ENCODE results near the gene COL12A1. TPM values are rescaled to one million over a fixed set of nuclear protein-coding genes. Genes with fewer than 3 reads are reported as not detected.

COL12A1 gene
- total and polyA plus RNA-seq, 2 of the 13 experiments (the other 11 are each of a cell fraction or from before 2014, with no cell fraction given), result 0.02 TPM; not detected in 1

DNA sequence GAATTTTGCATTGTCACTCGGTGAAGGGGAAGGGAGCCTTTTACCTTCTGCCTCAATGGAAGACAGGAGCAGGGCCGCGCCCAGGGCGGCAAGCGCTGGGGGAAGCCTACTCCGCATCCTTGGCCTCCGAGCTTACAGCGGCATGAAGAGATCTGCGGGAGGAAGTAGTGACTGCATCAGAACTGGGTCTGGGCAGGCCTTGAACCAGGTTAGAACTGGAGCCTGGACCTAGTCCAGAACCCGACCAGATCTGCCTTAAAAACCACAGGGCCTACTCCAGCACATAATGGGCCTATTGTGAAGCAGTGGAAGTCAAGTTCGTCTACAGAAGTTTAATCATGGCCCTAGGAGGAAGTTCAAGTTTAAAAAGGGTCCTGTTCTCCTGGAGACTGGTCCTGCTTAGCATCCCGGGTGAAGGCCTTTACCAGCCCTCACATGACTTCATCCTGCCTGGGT is 3.1 kb downstream of the COL12A1 start (continued):
- TF ChIP-seq ZFP91 (CRISPR knock-in tag; IDR thresholded peaks at IDR 0.05; ENCODE audit: borderline replicate concordance), result no peak
- no peak for TF ChIP-seq PHF8 (CRISPR knock-in tag; IDR thresholded peaks at IDR 0.05)
- no peak for TF ChIP-seq MTF1 (CRISPR knock-in tag; IDR thresholded peaks at IDR 0.05)
- TF ChIP-seq CCDC6 (CRISPR knock-in tag; IDR thresholded peaks at IDR 0.05), result no peak

DNA sequence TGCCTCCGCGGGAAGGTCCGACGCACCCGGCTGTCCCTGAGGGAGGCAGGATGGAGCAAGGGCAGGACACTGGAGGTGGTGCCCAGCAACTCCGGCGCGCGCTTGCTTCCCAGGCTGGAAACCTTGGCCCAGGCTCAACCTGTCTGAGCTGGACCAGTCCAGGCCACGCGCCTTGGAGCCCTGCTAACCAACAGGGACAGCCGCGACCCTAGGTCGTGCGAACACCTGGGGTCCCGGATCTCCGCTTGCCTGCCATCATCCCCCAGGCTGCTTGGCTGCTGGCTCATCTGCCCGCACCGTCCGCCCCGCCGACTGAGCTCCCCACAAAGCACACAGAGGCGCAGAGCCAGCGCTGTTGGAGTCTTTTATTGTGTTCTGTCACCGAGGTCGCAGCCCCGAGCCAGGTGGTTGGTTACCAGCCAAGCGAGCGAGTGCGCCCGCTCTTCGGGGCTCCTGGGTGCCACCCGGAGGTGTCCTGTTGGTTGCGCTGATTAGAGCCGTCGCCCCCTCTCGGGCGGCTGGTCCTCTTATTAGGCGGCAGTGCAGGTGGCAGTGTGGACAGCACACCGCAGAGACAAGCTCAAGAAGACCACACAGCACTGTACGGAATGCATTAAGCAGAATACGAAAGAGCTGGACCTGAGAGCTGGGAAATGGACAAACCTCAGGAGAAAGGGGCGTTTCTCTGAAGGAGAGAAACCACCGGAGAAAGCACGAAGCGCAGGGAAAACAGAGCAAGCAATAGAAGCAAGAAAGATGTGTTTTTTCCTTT is 3.8 kb downstream of the COL12A1 start:
- Histone ChIP-seq H2AFZ (ENCODE audit: low read length) (no peak overlapping the region), H3K4me3 (replicated peaks in 1 of 3; ENCODE audit: insufficient read depth in 1 of 3, low read depth in 2 of 3, low read length in 3 of 3) (no peak overlapping the region), H4K20me1 (ENCODE audit: insufficient read depth, low read length) (no peaks in the 10 kb centered on the region), H3K27ac (ENCODE audit: extremely low read length, insufficient read depth, low read length) (no peak overlapping the region), H3K36me3 (replicated peaks in 1 of 2; ENCODE audit: control insufficient read depth in 1 of 2, insufficient read depth in 2 of 2, low read length in 2 of 2) (no peaks in the 10 kb centered on the region), H3K4me1 (ENCODE audit: insufficient read depth, low read length) (no peaks in the 10 kb centered on the region), H3K9me3 (ENCODE audit: low read length) (no peaks in the 10 kb centered on the region), H3K9ac (ENCODE audit: insufficient read depth, low read depth, low read length) (no peak overlapping the region), H3K27me3 (ENCODE audit: control insufficient read depth in 1 of 2, insufficient read depth in 2 of 2, low read length in 2 of 2) (peaks cover 3 to 46% of the 10 kb centered on the region in 2 experiments; a peak in 4 of 5 replicates), H3K79me2 (ENCODE audit: insufficient read depth, low read length) (no peaks in the 10 kb centered on the region), H3K4me2 (ENCODE audit: low read depth, low read length) (no peak overlapping the region)
- BruUV-seq (replicated peaks), result no TSS peak
- WGBS (ENCODE audit: low lambda C conversion rate), result 34% methylated on average over 21 of the region's 46 CpGs
- FAIRE-seq (no peak), DNase-seq (ENCODE audit: low spot score) (no peak), ATAC-seq (peak; percentile 44; the same call in 1 of the 3 replicates)
- in situ Hi-C loops (cut with HindIII; ENCODE audit: extremely low pct_ligation_motif_present, low pct_unique_long_range_greater_than_20kb), result loop anchor here (10.0 to 25.0 kb wide), 6 partner anchors 447 to 1465 kb away; no protein-coding TSS in a partner anchor
- ChIA-PET POLR2A (no interaction called here), CTCF (ENCODE audit: low intra/inter-chr PET ratio, low total read pairs) (no interaction called here)
- intact Hi-C loops (cut with micrococcal nuclease; ENCODE audit: unreplicated experiment), result loop anchor here (10.0 kb wide), 1 partner anchor 1347 kb away; no protein-coding TSS in a partner anchor
- TF ChIP-seq YEATS4 (CRISPR knock-in tag; IDR thresholded peaks at IDR 0.05; ENCODE audit: borderline replicate concordance), result no peak
- TF ChIP-seq DMAP1 (CRISPR knock-in tag; IDR thresholded peaks at IDR 0.05), result no peak
- TF ChIP-seq SKIL (CRISPR knock-in tag; IDR thresholded peaks at IDR 0.05; ENCODE audit: borderline replicate concordance), result no peak
- no peak for TF ChIP-seq CERS6 (CRISPR knock-in tag; IDR thresholded peaks at IDR 0.05)
- TF ChIP-seq SKI (IDR thresholded peaks at IDR 0.05; ENCODE audit: partially characterized antibody), result no peak
- TF ChIP-seq NR2F2 (IDR thresholded peaks at IDR 0.05; ENCODE audit: borderline replicate concordance, low read depth), result no peak
- no peak for TF ChIP-seq PHF5A (CRISPR knock-in tag; IDR thresholded peaks at IDR 0.05; ENCODE audit: low read depth, unreplicated experiment)
- TF ChIP-seq SAFB2 (CRISPR knock-in tag; IDR thresholded peaks at IDR 0.05; ENCODE audit: borderline replicate concordance, low read depth), result no peak
- TF ChIP-seq ISX (CRISPR knock-in tag; conservative IDR thresholded peaks at IDR 0.05), result no peak
